Fibroblast of mammary gland (primary cell): ENCODE data around the gene SORCS2.

Source experiments
- DNase-seq: peaks from one replicate; pipeline ENCODE4 v3.0.0-alpha.2; 2010; ENCODE audit warnings: low read depth
- H3K4me3 ChIP-seq: 2 replicates; pipeline ENCODE4 v1.5.1; 2011; ENCODE audit warnings: low read depth, mild to moderate bottlenecking, low read length, moderate library complexity; ENCODE audit not compliant: control insufficient read depth
- CTCF ChIP-seq: conservative IDR thresholded peaks from 2 replicates; pipeline ENCODE4 v1.5.1; 2011; ENCODE audit warnings: low read depth, low read length, inconsistent platforms; ENCODE audit not compliant: control insufficient read depth, insufficient read depth

The SORCS2 gene

DNA sequence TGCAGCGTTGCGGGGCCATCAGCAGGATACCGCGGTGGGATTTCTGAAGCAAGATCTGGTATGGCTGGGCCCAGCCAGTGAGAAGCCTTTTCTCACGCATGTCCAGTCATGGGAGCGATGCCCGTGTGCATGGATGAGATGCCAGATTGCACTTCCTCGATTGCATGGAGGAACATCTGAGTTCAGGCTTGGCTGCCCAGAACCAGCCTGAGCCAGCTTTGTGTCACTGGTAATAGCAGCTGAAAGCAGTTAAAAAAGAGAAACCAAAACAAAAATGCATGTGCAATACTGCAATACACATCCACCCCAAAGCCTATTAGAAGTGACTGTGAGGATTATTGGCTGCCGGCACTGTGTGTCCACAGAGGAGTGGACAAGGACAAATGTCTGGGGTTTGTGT is 183.1 kb downstream of the SORCS2 start:
- DNase-seq, result peak; percentile 35
- TF ChIP-seq CTCF, result no peak
- no peak overlapping the region for H3K4me3 ChIP-seq

- no peak for DNase-seq
- no peak overlapping the region for H3K4me3 ChIP-seq
- TF ChIP-seq CTCF, result no peak
Measured at GRCh38 chr4:7377223-7377865, 185.0 kb downstream of the SORCS2 start.

GRCh38 chr4:7379186-7379585 is 186.8 kb downstream of the SORCS2 start:
- no peak for DNase-seq
- no peak for TF ChIP-seq CTCF
- H3K4me3 ChIP-seq, result no peak overlapping the region

DNA sequence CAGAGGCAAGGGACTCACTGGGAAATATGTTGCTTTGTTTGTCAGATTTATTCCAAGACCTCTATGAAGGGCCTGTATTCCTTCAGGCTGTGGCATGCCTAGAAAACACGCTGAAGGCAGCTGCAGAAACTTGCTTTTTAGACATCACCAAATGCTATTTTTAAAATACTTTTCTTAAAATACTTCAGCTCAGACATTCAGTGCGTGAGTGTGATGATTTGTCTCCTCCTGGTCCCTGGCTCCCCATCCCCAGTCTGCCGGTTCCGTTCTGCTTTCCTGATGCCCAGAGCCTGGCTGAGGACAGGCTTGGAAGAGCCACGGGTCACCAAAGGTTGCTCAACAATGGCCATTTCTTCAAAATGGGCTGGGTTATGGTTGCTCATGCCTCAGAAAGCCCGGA is 187.4 kb downstream of the SORCS2 start:
- TF ChIP-seq CTCF, result no peak
- H3K4me3 ChIP-seq, result no peak overlapping the region
- no peak for DNase-seq

DNA sequence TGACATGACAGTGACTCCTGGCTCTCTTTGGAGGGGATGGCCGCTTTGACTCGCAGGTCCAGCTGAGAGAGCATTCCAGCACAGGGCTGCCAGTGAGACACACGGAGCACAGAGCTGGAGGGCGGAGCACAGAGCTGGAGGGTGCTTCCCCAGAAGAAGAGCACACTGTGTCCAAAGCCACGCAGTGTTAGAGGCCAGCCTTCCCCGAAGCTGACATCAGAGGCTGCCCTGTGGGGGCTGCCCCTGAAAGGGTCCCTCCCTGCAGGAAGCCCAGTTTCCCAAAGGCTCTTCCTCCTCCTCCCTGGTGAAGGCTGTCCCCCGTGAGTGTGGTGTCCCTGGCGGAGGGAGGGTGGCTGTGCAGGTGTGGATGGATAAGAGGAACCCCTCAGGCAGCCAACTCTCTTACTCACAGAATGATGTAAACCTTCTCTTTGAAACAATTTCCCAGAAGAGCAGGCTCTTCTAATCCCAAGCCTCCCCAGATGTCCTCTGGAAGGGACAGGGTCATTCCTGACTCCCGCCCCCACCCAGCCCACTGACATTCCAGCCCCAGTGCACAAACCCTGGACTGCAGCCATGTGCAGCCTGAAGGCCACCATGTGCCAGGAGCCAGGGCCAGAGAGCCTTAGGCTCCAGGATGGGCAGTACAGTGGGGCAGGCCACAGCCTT is 189.0 kb downstream of the SORCS2 start:
- peak; percentile 11 for DNase-seq
- no peak overlapping the region for H3K4me3 ChIP-seq
- no peak for TF ChIP-seq CTCF

DNA sequence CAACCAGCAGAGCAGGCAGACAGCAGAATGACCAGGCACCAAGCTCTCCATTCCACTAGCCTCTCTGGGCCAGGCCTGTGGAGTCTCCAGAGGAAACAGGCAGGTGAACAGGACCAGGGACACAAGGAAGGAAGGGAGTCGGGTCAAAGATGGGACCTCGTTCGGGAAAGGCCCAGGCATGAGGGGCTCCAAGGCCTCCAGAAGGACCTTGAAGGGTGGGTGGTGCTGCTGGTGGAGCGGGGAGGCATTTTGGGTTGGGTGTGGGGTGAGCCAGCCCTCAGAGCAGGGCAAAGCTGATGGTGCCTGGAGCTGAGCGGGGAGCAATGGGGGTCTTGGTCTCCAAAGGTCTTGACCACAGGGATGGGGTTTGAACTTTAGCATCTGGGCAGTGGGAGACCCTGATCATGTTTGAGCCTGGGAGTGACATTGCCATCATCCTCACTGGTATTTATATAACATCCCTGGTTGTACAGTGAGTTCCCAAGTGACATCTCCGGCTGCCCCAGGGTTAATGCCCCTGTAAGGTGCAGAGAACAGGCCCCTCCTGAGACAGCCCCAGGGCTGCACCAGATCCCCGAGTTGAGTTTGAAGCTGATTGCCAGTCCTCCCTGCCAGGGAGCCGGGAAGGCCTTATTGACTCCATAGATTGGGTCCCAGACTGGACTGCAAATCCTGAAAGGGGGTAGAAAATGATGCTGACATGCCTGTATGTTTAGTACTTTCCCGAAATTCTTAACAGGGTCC is 189.7 kb downstream of the SORCS2 start:
- H3K4me3 ChIP-seq, result no peak overlapping the region
- no peak for DNase-seq
- TF ChIP-seq CTCF, result no peak
